Left lung (tissue), 10 donors: ENCODE data around the gene RAB11FIP4. TPM values are rescaled to one million over a fixed set of nuclear protein-coding genes. Genes with fewer than 3 reads are reported as not detected.
"Not testable (repeated sequence)": the region's sequence is repeated elsewhere in the genome, so short reads cannot be mapped to it uniquely, and the experiment has no call there.

Source experiments
- ATAC-seq: fragments of 200-7000 bp; cut with Tn5 transposase; one replicate; pipeline ENCODE4 v1.9.1; 2020; ENCODE audit warnings: moderate library complexity
- DNase-seq, 4 donors: peaks; one replicate each; pipeline ENCODE4 v3.0.0-alpha.2; 2013 to 2020
- H3K27ac ChIP-seq, 2 donors: fragments of 200-600 bp; sonication (generic) in 1 of 2; one replicate each; pipeline versions ENCODE4 v1.5.0 to v1.8.0; 2020 to 2021
- H3K27me3 ChIP-seq, 2 donors: fragments of 200-600 bp; sonication (generic) in 1 of 2; one replicate each; pipeline versions ENCODE4 v1.5.0 to v1.8.0; 2020 to 2021
- H3K36me3 ChIP-seq, 2 donors: fragments of 200-600 bp; sonication (generic) in 1 of 2; one replicate each; pipeline versions ENCODE4 v1.5.0 to v1.8.0; 2020 to 2021
- H3K4me1 ChIP-seq, 2 donors: fragments of 200-600 bp; one replicate each; pipeline ENCODE4 v1.8.0; 2021
- H3K4me3 ChIP-seq, 2 donors: fragments of 200-600 bp; sonication (generic) in 1 of 2; one replicate each; pipeline versions ENCODE4 v1.5.0 to v1.8.0; 2020 to 2021; ENCODE audit warnings: mild to moderate bottlenecking in 1 of 2
- H3K9me3 ChIP-seq, 2 donors: fragments of 200-600 bp; sonication (generic) in 1 of 2; one replicate each; pipeline versions ENCODE4 v1.5.0 to v1.8.0; 2020 to 2021
- CTCF ChIP-seq, 2 donors: fragments of 200-600 bp; sonication (generic) in 1 of 2; IDR thresholded peaks; one replicate each; pipeline versions ENCODE4 v1.5.0 to v1.8.0; 2021; ENCODE audit warnings: antibody characterized with exemption in 2 of 2
- intact Hi-C, 2 donors: fragments of 100-400 bp; cut with DNase I; formaldehyde crosslinking; loops; one replicate each; pipeline versions ENCODE4 v1.11.2 to v1.14.2; 2022
- polyA plus RNA-seq, 6 donors: library from polyadenylated mRNA; unstranded; fragments of 120-200 nt; gene quantifications; one replicate each; pipeline ENCODE4 v1.2.1, GENCODE V29; 2013; ENCODE audit not compliant: insufficient read length in 6 of 6
- total RNA-seq, 2 donors: library from RNA; stranded (reverse); fragmentation: NEBNext Ultra II Directional; extraction: Animal tissue kit (Norgen Biotek cat#: 25700); gene quantifications; one replicate each; pipeline ENCODE4 v1.2.1, GENCODE V29; 2021
- donor health status: DM: no; HTN: yes; CAD: no.
- donor health status: DM: no; HTN: no; CAD: no.

RAB11FIP4 gene
- total and polyA plus RNA-seq, 8 donors = 7.2 to 19.9 (median 8.2) TPM

- DNase-seq = no peak
- intact Hi-C loops = loop anchor here in 1 of 2 donors (2.0 to 10.0 kb wide), 2 partner anchors 87 to 417 kb away; partner anchors contain the start of gene COPRS
- TF ChIP-seq CTCF (IDR thresholded peaks at IDR 0.05) = no peak
- Histone ChIP-seq H3K4me1 (peaks cover 0 to 4% of the 10 kb centered on the region in 2 donors), H3K36me3 (no peaks in the 10 kb centered on the region), H3K4me3 (no peak overlapping the region), H3K27ac (no peak overlapping the region), H3K9me3 (no peaks in the 10 kb centered on the region), H3K27me3 (peaks cover 0 to 15% of the 10 kb centered on the region in 2 donors)
- ATAC-seq = peak; percentile 19
These were observed 46.4 kb downstream of the RAB11FIP4 start for GRCh38 chr17:31437720-31438400.

- H3K36me3 ChIP-seq = no peaks in the 10 kb centered on the region
- no peaks in the 10 kb centered on the region for H3K9me3 ChIP-seq
- no peak overlapping the region for H3K4me3 ChIP-seq
- no peaks in the 10 kb centered on the region for H3K27me3 ChIP-seq
- intact Hi-C loops = loop anchor here in 1 of 2 donors (10.0 kb wide), 1 partner anchor 415 kb away; the partner anchor contains the start of gene COPRS
- ATAC-seq (no peak), DNase-seq (no peak)
- H3K27ac ChIP-seq = no peak overlapping the region
- peaks cover 0 to 4% of the 10 kb centered on the region in 2 donors for H3K4me1 ChIP-seq
- TF ChIP-seq CTCF (IDR thresholded peaks at IDR 0.05) = no peak
These were observed 48.2 kb downstream of the RAB11FIP4 start for GRCh38 chr17:31439716-31440115.

GRCh38 chr17:31442276-31442675, 50.8 kb downstream of the RAB11FIP4 start:
- TF ChIP-seq CTCF (IDR thresholded peaks at IDR 0.05) = no peak
- DNase-seq (no peak), ATAC-seq (no peak)
- Histone ChIP-seq H3K27me3 (no peaks in the 10 kb centered on the region), H3K4me1 (peaks cover 0 to 4% of the 10 kb centered on the region in 2 donors), H3K36me3 (no peaks in the 10 kb centered on the region), H3K27ac (no peak overlapping the region), H3K9me3 (no peaks in the 10 kb centered on the region), H3K4me3 (no peak overlapping the region)
- intact Hi-C loops = no loop called here

- H3K27me3 ChIP-seq, H3K36me3 ChIP-seq, H3K27ac ChIP-seq, intact Hi-C loops, H3K4me3 ChIP-seq, DNase-seq, H3K4me1 ChIP-seq, H3K9me3 ChIP-seq: not testable (repeated sequence)
- ATAC-seq = peak; percentile 40
These were observed 51.4 kb downstream of the RAB11FIP4 start for GRCh38 chr17:31442856-31443255.

GRCh38 chr17:31443386-31443785, 51.9 kb downstream of the RAB11FIP4 start:
- TF ChIP-seq CTCF (IDR thresholded peaks at IDR 0.05) = no peak
- Histone ChIP-seq H3K27ac (peak overlapping the region in 1 of 2 donors; percentile 5), H3K9me3 (no peaks in the 10 kb centered on the region), H3K36me3 (no peaks in the 10 kb centered on the region), H3K4me3 (no peak overlapping the region), H3K27me3 (no peaks in the 10 kb centered on the region), H3K4me1 (no peaks in the 10 kb centered on the region)
- intact Hi-C loops = no loop called here
- ATAC-seq (peak; percentile 61), DNase-seq (no peak)
